Heart left ventricle (tissue), 13 donors: ENCODE data around the gene ATPAF1.

ENCODE experiments used
- POLR2A ChIP-seq, 2 donors: fragments of 450-650 bp; IDR thresholded peaks; one replicate each; pipeline ENCODE4 v1.6.1; 2017; ENCODE audit warnings: antibody characterized with exemption in 2 of 2, mild to moderate bottlenecking in 2 of 2, moderate library complexity in 2 of 2
- TF ChIP-seq, protein P1 (sequence below), 12 donors: fragments of 200-600 bp; sonication (generic) in 4 of 12; IDR thresholded peaks; one replicate each; pipeline versions ENCODE4 v1.5.0 to v1.8.0; 2018 to 2022; ENCODE audit warnings: antibody characterized with exemption in 12 of 12, mild to moderate bottlenecking in 5 of 12
- donor health status: ischemic (EF 13 %, LVEDD 7.1; RV severe dilation, severe dysfunction).
- donor health status: DM: no; HTN: yes; CAD: no.
- donor health status: DM: no; HTN: no; CAD: no.
- donor health status: ischemic (EF 25% LVEDD 6.9; RV normal size, moderate dysfunction).
- donor health status: ischemic (EF 25% LVEDD 5.7; RV mildly dilated, moderate dysfunction).
- donor health status: ischemic (EF 35%, LVEDD 5.7; RV mildly dilated, moderate dysfunction).
- donor health status: nonischemic (EF 11% LVEDD 7.7; RV severe dilation, severe dysfunction).
- donor health status: DM: yes; HTN: yes; CAD: no.
- donor health status: PGD.
- donor health status: ischemic (EF 29% LVEDD 5.4; RV normal size, mild dysfunction).
- donor health status: nonischemic (EF 23%, LVEDD 6.1; RV moderate dilation, normal function).

GRCh38 chr1:46667782-46668760 lies at the start of gene ATPAF1:
- TF ChIP-seq, protein P1, sequence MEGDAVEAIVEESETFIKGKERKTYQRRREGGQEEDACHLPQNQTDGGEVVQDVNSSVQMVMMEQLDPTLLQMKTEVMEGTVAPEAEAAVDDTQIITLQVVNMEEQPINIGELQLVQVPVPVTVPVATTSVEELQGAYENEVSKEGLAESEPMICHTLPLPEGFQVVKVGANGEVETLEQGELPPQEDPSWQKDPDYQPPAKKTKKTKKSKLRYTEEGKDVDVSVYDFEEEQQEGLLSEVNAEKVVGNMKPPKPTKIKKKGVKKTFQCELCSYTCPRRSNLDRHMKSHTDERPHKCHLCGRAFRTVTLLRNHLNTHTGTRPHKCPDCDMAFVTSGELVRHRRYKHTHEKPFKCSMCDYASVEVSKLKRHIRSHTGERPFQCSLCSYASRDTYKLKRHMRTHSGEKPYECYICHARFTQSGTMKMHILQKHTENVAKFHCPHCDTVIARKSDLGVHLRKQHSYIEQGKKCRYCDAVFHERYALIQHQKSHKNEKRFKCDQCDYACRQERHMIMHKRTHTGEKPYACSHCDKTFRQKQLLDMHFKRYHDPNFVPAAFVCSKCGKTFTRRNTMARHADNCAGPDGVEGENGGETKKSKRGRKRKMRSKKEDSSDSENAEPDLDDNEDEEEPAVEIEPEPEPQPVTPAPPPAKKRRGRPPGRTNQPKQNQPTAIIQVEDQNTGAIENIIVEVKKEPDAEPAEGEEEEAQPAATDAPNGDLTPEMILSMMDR (IDR thresholded peaks at IDR 0.05) = peak in 1 of 12 donors; percentile 5
- TF ChIP-seq POLR2A (IDR thresholded peaks at IDR 0.05) = peak in 1 of 2 donors; percentile 42
